Urothelium cell line (cell line): ENCODE data around the gene CCNO.

ENCODE experiments used
- DNase-seq: peaks from one replicate; pipeline ENCODE4 v3.0.0; 2011; ENCODE audit warnings: low spot score, mixed read lengths
- FAIRE-seq: peaks from 2 replicates; lab custom pipeline; 2011; peaks lifted over from hg19 to GRCh38; lab: Jason Lieb, UNC

CCNO gene

GRCh38 chr5:55232985-55233928, at the start of gene CCNO:
Gene CCNO (minus strand): TSS chr5:55233608. CDS start chr5:55233523, 85 bp downstream.
- DNase-seq = peak; percentile 87
- FAIRE-seq = peak; percentile 77

- FAIRE-seq = no peak
- no peak for DNase-seq
These were observed 45.4 kb upstream of the CCNO start for GRCh38 chr5:55278778-55279177.

- DNase-seq (no peak), FAIRE-seq (no peak)
These were observed 43.4 kb upstream of the CCNO start for GRCh38 chr5:55276771-55277170.

- no peak for DNase-seq
- FAIRE-seq = no peak
These were observed 24.9 kb upstream of the CCNO start for GRCh38 chr5:55258339-55258738.

- FAIRE-seq (no peak), DNase-seq (no peak)
These were observed 21.4 kb upstream of the CCNO start for GRCh38 chr5:55254802-55255201.

- FAIRE-seq (no peak), DNase-seq (no peak)
These were observed 16.7 kb upstream of the CCNO start for GRCh38 chr5:55250064-55250463.

- FAIRE-seq = no peak
- no peak for DNase-seq
These were observed 8.3 kb upstream of the CCNO start for GRCh38 chr5:55241746-55242145.

GRCh38 chr5:55236800-55237199, 3.4 kb upstream of the CCNO start:
- DNase-seq (no peak), FAIRE-seq (no peak)

- peak; percentile 46 for DNase-seq
- no peak for FAIRE-seq
These were observed 803 bp upstream of the CCNO start for GRCh38 chr5:55234121-55234700.

GRCh38 chr5:55232271-55232984, 980 bp downstream of the CCNO start:
- DNase-seq (peak; percentile 51), FAIRE-seq (peak; percentile 42)

- no peak for DNase-seq
These were observed 1.5 kb downstream of the CCNO start for GRCh38 chr5:55231919-55232270.

GRCh38 chr5:55231029-55231918, 2.1 kb downstream of the CCNO start:
- FAIRE-seq = no peak
- no peak for DNase-seq

More at GRCh38 chr5:55231919-55232270, 1.5 kb downstream of the CCNO start:
- FAIRE-seq = no peak

GRCh38 chr5:55230086-55230629, 3.2 kb downstream of the CCNO start:
- no peak for FAIRE-seq
- DNase-seq = no peak

GRCh38 chr5:55227664-55228430, 5.6 kb downstream of the CCNO start:
- no peak for DNase-seq
- no peak for FAIRE-seq

GRCh38 chr5:55226934-55227663, 6.3 kb downstream of the CCNO start, which contains the start of gene MCIDAS:
Gene MCIDAS (minus strand): TSS chr5:55227315. CDS start chr5:55227138, 177 bp downstream.
- FAIRE-seq (no peak), DNase-seq (peak; percentile 90)

GRCh38 chr5:55226027-55226933, 7.1 kb downstream of the CCNO start:
- DNase-seq = peak; percentile 91
- FAIRE-seq = peak; percentile 79

GRCh38 chr5:55225346-55225745, 8.1 kb downstream of the CCNO start:
- no peak for DNase-seq
- FAIRE-seq = no peak

- no peak for FAIRE-seq
These were observed 9.6 kb downstream of the CCNO start for GRCh38 chr5:55223812-55224240.

More at GRCh38 chr5:55223812-55224240, 9.6 kb downstream of the CCNO start:
- no peak for DNase-seq
